Measurements from ENCODE around the gene SLC35B2. TPM values are rescaled to one million over a fixed set of nuclear protein-coding genes. Genes with fewer than 3 reads are reported as not detected.

Gene SLC35B2
- total and polyA plus RNA-seq, 10 of the 15 experiments (the other 5 are each of a cell fraction or from before 2014, with no cell fraction given): 11.3 to 45.4 (median 33.8) TPM

- Histone ChIP-seq H3K9ac (ENCODE audit: control insufficient read depth, insufficient read depth, low read length) (no peak overlapping the region), H2AFZ (ENCODE audit: control insufficient read depth, low read depth, low read length) (no peak overlapping the region), H3K4me3 (no peak overlapping the region), H3K79me2 (ENCODE audit: control insufficient read depth, insufficient read depth, low read length) (no peaks in the 10 kb centered on the region), H3K36me3 (ENCODE audit: control insufficient read depth in 2 of 2, insufficient read depth in 2 of 2, low read length in 1 of 2) (no peaks in the 10 kb centered on the region), H3K27me3 (replicated peaks in 1 of 2; ENCODE audit: control insufficient read depth in 2 of 2, insufficient read depth in 2 of 2, low read length in 1 of 2) (peaks cover 0 to 3% of the 10 kb centered on the region in 2 experiments; a peak in 3 of 4 replicates), H3K4me1 (ENCODE audit: control insufficient read depth, insufficient read depth, low read length) (no peaks in the 10 kb centered on the region), H3K9me3 (replicated peaks; ENCODE audit: control insufficient read depth, insufficient read depth, low read length) (no peaks in the 10 kb centered on the region), H4K20me1 (ENCODE audit: control insufficient read depth, insufficient read depth) (no peaks in the 10 kb centered on the region), H3K27ac (ENCODE audit: control insufficient read depth, insufficient read depth) (no peak overlapping the region), H3K4me2 (ENCODE audit: control insufficient read depth, insufficient read depth) (no peak overlapping the region)
- intact Hi-C loops (cut with micrococcal nuclease; ENCODE audit: unreplicated experiment) (no loop called here), in situ Hi-C loops (cut with MboI) (no loop called here)
- FAIRE-seq (no peak), ATAC-seq (no peak), DNase-seq (ENCODE audit: low read depth, low spot score) (no peak)
- ChIA-PET SMC1A (ENCODE audit: uncharacterized antibody, unreplicated experiment) (no interaction called here), POLR2A (no interaction called here), CTCF (no interaction called here), RAD21 (ENCODE audit: unreplicated experiment) (no interaction called here)
- 15% methylated on average over 7 of the region's 7 CpGs for WGBS (ENCODE audit: insufficient coverage, insufficient replicate concordance, low lambda C conversion rate, missing lambda C conversion rate)
- no TSS peak for BruUV-seq (replicated peaks)
- TF ChIP-seq PML (IDR thresholded peaks at IDR 0.05; ENCODE audit: low read length) (no peak), YBX1 (IDR thresholded peaks at IDR 0.05) (no peak), MLLT1 (IDR thresholded peaks at IDR 0.05) (no peak), GABPA (IDR thresholded peaks at IDR 0.05; ENCODE audit: low read depth) (no peak), ZNF622 (IDR thresholded peaks at IDR 0.05) (no peak), ZNF207 (IDR thresholded peaks at IDR 0.05; ENCODE audit: borderline replicate concordance) (no peak), BMI1 (IDR thresholded peaks at IDR 0.05; ENCODE audit: borderline replicate concordance) (no peak)
Observed at GRCh38 chr6:44289726-44290260, 32.5 kb upstream of the SLC35B2 start.

GRCh38 chr6:44286747-44287146 is 29.4 kb upstream of the SLC35B2 start:
- ChIA-PET SMC1A (ENCODE audit: uncharacterized antibody, unreplicated experiment) (no interaction called here), RAD21 (ENCODE audit: unreplicated experiment) (no interaction called here), POLR2A (no interaction called here), CTCF (interaction anchor here (4.2 kb wide), 1 partner anchor 18 kb away, joined by 22 read pairs; no protein-coding TSS in a partner anchor)
- H3K36me3 ChIP-seq (ENCODE audit: control insufficient read depth in 2 of 2, insufficient read depth in 2 of 2, low read length in 1 of 2): no peaks in the 10 kb centered on the region
- intact Hi-C loops (cut with micrococcal nuclease; ENCODE audit: unreplicated experiment): no loop called here
- no peak overlapping the region for H3K4me3 ChIP-seq
- ATAC-seq (no peak), DNase-seq (ENCODE audit: low read depth, low spot score) (no peak), FAIRE-seq (no peak)
- WGBS (ENCODE audit: insufficient coverage, insufficient replicate concordance, low lambda C conversion rate, missing lambda C conversion rate): 9% methylated on average over 2 of the region's 2 CpGs
- H3K27me3 ChIP-seq (replicated peaks in 1 of 2; ENCODE audit: control insufficient read depth in 2 of 2, insufficient read depth in 2 of 2, low read length in 1 of 2): peaks cover 0 to 3% of the 10 kb centered on the region in 2 experiments; a peak in 2 of 4 replicates
- in situ Hi-C loops (cut with MboI): no loop called here
- no peak overlapping the region for H3K9ac ChIP-seq (ENCODE audit: control insufficient read depth, insufficient read depth, low read length)
- H2AFZ ChIP-seq (ENCODE audit: control insufficient read depth, low read depth, low read length): no peak overlapping the region
- no peak overlapping the region for H3K4me2 ChIP-seq (ENCODE audit: control insufficient read depth, insufficient read depth)
- no peak overlapping the region for H3K27ac ChIP-seq (ENCODE audit: control insufficient read depth, insufficient read depth)
- no peaks in the 10 kb centered on the region for H4K20me1 ChIP-seq (ENCODE audit: control insufficient read depth, insufficient read depth)
- H3K4me1 ChIP-seq (ENCODE audit: control insufficient read depth, insufficient read depth, low read length): no peaks in the 10 kb centered on the region
- H3K79me2 ChIP-seq (ENCODE audit: control insufficient read depth, insufficient read depth, low read length): no peaks in the 10 kb centered on the region
- no peaks in the 10 kb centered on the region for H3K9me3 ChIP-seq (replicated peaks; ENCODE audit: control insufficient read depth, insufficient read depth, low read length)
- no TSS peak for BruUV-seq (replicated peaks)
- no peak for TF ChIP-seq ZNF207 (IDR thresholded peaks at IDR 0.05; ENCODE audit: borderline replicate concordance)
- no peak for TF ChIP-seq CHD1 (IDR thresholded peaks at IDR 0.05; ENCODE audit: low read depth, low read length)
- TF ChIP-seq ZNF687 (IDR thresholded peaks at IDR 0.05): no peak
- TF ChIP-seq ZSCAN29 (IDR thresholded peaks at IDR 0.05): no peak
- no peak for TF ChIP-seq FOXM1 (IDR thresholded peaks at IDR 0.05; ENCODE audit: low read depth, low read length)

Measured in GM12878 (cell line).